Panc1 (cell line): ENCODE results near the gene ARHGEF7. TPM values are rescaled to one million over a fixed set of nuclear protein-coding genes. Genes with fewer than 3 reads are reported as not detected.

Source experiments
- ATAC-seq: fragments of 200-7000 bp; cut with Tn5 transposase; 2 replicates; pipeline ENCODE4 v1.9.1; 2020; ENCODE audit warnings: mild to moderate bottlenecking, moderate library complexity
- BruUV-seq: library from RNA; stranded (reverse); fragments of 400-500 nt; replicated peaks from 2 replicates; lab custom pipeline; 2021; lab: Mats Ljungman, UMichigan
- CTCF ChIA-PET: fragments of 300-600 bp; sonication (Branson Sonifier 250); formaldehyde crosslinking; loops from one replicate; lab custom pipeline; 2022; ENCODE audit warnings: antibody characterized with exemption; lab: Charles Lee
- POLR2A ChIA-PET: fragments of 300-600 bp; sonication (Branson Sonifier 250); formaldehyde crosslinking; loops from one replicate; lab custom pipeline; 2022; ENCODE audit warnings: antibody characterized with exemption; lab: Charles Lee
- DNase-seq: peaks from one replicate; pipeline ENCODE4 v3.0.0-alpha.2; 2010; ENCODE audit warnings: low read depth, low spot score
- H3K27ac ChIP-seq: 2 replicates; pipeline ENCODE4 v1.5.1; 2011; ENCODE audit warnings: mild to moderate bottlenecking, low read length, inconsistent platforms
- H3K27me3 ChIP-seq: fragments of 200-500 bp; sonication (Bioruptor generic); 2 replicates; pipeline ENCODE4 v1.6.0; 2014; ENCODE audit warnings: low read length, inconsistent platforms; ENCODE audit not compliant: control insufficient read depth, insufficient read depth
- H3K36me3 ChIP-seq: fragments of 200-500 bp; sonication (Bioruptor generic); 2 replicates; pipeline ENCODE4 v1.5.1; 2014; ENCODE audit warnings: inconsistent platforms, mild to moderate bottlenecking, low read length, moderate library complexity; ENCODE audit not compliant: control insufficient read depth, insufficient read depth
- H3K4me1 ChIP-seq: 2 replicates; pipeline ENCODE4 v1.5.1; 2011; ENCODE audit warnings: inconsistent platforms, mild to moderate bottlenecking, low read length, moderate library complexity; ENCODE audit not compliant: control insufficient read depth, insufficient read depth
- H3K4me3 ChIP-seq, 2 experiments: 2 replicates each; pipeline ENCODE4 v1.5.1; 2011 to 2012; ENCODE audit warnings: low read depth in 2 of 2, low read length in 2 of 2, mild to moderate bottlenecking in 2 of 2, inconsistent platforms in 1 of 2, moderate library complexity in 1 of 2
- H3K9me3 ChIP-seq: fragments of 200-500 bp; sonication (Bioruptor generic); 2 replicates; pipeline ENCODE4 v1.5.1; 2014; ENCODE audit warnings: low read depth, mild to moderate bottlenecking, inconsistent platforms, low read length, moderate library complexity; ENCODE audit not compliant: control insufficient read depth, insufficient read depth
- POLR2AphosphoS5 ChIP-seq: IDR thresholded peaks from 2 replicates; pipeline ENCODE4 v1.6.1; 2012; ENCODE audit warnings: mild to moderate bottlenecking, low read depth, low read length, moderate library complexity
- SIN3A ChIP-seq: IDR thresholded peaks from 2 replicates; pipeline ENCODE4 v1.6.1; 2012; ENCODE audit warnings: low read depth, mild to moderate bottlenecking, low read length, moderate library complexity, borderline replicate concordance; ENCODE audit not compliant: insufficient read depth
- TCF7L2 ChIP-seq: IDR thresholded peaks from 2 replicates; pipeline ENCODE4 v1.6.1; 2011; ENCODE audit warnings: mild to moderate bottlenecking, low read depth, low read length, inconsistent platforms
- in situ Hi-C: cut with HindIII; loops from 2 replicates; pipeline ENCODE4 v1.10.0; 2016; ENCODE audit warnings: low sequenced_read_pairs, low pct_unique_long_range_greater_than_20kb
- intact Hi-C: fragments of 100-400 bp; cut with micrococcal nuclease; formaldehyde crosslinking; loops from one replicate; pipeline ENCODE4 v1.10.0; 2022; ENCODE audit not compliant: unreplicated experiment
- total RNA-seq: library from RNA; stranded (reverse); gene quantifications from one replicate; pipeline ENCODE4 v1.2.1, GENCODE V29; 2021; ENCODE audit not compliant: unreplicated experiment
- TF ChIP-seq, protein P1 (sequence below): fragments of 450-650 bp; IDR thresholded peaks from 2 replicates; pipeline ENCODE4 v1.5.1; 2017; ENCODE audit warnings: mild to moderate bottlenecking
- TF ChIP-seq, protein P2 (sequence below), 2 experiments: IDR thresholded peaks; 2 replicates each; pipeline ENCODE4 v1.6.1; 2011 to 2012; ENCODE audit warnings: low read depth in 2 of 2, control low read depth in 1 of 2, low read length in 1 of 2, mild to moderate bottlenecking in 1 of 2, moderate library complexity in 1 of 2; ENCODE audit not compliant: insufficient read depth in 1 of 2

Gene ARHGEF7
- total RNA-seq, 1 experiment from 2014 or later: 36.4 TPM

DNA sequence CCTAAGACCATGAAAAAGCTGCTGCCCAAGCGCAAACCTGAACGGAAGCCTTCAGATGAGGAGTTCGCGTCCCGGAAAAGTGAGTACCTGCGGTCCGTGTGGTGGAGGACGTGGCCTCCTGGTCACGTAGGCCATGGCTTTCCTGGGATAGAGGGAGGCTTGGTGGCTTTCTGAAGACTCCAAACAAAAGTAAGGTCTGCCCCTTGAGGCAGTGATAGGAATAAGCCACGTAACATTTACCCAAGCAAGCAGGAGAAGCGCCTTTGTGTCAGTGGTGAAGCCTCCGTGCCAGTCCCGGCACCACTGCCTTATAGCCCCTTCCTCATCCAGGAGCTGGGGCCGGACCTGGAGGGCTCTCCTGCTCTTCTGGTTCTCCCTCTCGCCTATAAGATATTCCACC, 171.1 kb downstream of the ARHGEF7 start:
- intact Hi-C loops: no loop called here
- H3K9me3 ChIP-seq: no peaks in the 10 kb centered on the region
- ATAC-seq (no peak), DNase-seq (no peak)
- no peaks in the 10 kb centered on the region for H3K27me3 ChIP-seq
- ChIA-PET CTCF (no interaction called here), POLR2A (no interaction called here)
- TF ChIP-seq SIN3A (no peak), TCF7L2 (no peak), POLR2AphosphoS5 (no peak)
- TF ChIP-seq, protein P1, sequence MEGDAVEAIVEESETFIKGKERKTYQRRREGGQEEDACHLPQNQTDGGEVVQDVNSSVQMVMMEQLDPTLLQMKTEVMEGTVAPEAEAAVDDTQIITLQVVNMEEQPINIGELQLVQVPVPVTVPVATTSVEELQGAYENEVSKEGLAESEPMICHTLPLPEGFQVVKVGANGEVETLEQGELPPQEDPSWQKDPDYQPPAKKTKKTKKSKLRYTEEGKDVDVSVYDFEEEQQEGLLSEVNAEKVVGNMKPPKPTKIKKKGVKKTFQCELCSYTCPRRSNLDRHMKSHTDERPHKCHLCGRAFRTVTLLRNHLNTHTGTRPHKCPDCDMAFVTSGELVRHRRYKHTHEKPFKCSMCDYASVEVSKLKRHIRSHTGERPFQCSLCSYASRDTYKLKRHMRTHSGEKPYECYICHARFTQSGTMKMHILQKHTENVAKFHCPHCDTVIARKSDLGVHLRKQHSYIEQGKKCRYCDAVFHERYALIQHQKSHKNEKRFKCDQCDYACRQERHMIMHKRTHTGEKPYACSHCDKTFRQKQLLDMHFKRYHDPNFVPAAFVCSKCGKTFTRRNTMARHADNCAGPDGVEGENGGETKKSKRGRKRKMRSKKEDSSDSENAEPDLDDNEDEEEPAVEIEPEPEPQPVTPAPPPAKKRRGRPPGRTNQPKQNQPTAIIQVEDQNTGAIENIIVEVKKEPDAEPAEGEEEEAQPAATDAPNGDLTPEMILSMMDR: no peak
- TF ChIP-seq, protein P2, sequence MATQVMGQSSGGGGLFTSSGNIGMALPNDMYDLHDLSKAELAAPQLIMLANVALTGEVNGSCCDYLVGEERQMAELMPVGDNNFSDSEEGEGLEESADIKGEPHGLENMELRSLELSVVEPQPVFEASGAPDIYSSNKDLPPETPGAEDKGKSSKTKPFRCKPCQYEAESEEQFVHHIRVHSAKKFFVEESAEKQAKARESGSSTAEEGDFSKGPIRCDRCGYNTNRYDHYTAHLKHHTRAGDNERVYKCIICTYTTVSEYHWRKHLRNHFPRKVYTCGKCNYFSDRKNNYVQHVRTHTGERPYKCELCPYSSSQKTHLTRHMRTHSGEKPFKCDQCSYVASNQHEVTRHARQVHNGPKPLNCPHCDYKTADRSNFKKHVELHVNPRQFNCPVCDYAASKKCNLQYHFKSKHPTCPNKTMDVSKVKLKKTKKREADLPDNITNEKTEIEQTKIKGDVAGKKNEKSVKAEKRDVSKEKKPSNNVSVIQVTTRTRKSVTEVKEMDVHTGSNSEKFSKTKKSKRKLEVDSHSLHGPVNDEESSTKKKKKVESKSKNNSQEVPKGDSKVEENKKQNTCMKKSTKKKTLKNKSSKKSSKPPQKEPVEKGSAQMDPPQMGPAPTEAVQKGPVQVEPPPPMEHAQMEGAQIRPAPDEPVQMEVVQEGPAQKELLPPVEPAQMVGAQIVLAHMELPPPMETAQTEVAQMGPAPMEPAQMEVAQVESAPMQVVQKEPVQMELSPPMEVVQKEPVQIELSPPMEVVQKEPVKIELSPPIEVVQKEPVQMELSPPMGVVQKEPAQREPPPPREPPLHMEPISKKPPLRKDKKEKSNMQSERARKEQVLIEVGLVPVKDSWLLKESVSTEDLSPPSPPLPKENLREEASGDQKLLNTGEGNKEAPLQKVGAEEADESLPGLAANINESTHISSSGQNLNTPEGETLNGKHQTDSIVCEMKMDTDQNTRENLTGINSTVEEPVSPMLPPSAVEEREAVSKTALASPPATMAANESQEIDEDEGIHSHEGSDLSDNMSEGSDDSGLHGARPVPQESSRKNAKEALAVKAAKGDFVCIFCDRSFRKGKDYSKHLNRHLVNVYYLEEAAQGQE (IDR thresholded peaks at IDR 0.05; ENCODE audit: insufficient read depth in 1 of 2, low read depth in 2 of 2, low read length in 1 of 2): no peak
- H3K36me3 ChIP-seq: peaks cover 2% of the 10 kb centered on the region; the same call in 1 of the 2 replicates
- no peaks in the 10 kb centered on the region for H3K4me1 ChIP-seq
- no peak overlapping the region for H3K4me3 ChIP-seq
- in situ Hi-C loops: no loop called here
- BruUV-seq: no TSS peak
- H3K27ac ChIP-seq: no peak overlapping the region

DNA sequence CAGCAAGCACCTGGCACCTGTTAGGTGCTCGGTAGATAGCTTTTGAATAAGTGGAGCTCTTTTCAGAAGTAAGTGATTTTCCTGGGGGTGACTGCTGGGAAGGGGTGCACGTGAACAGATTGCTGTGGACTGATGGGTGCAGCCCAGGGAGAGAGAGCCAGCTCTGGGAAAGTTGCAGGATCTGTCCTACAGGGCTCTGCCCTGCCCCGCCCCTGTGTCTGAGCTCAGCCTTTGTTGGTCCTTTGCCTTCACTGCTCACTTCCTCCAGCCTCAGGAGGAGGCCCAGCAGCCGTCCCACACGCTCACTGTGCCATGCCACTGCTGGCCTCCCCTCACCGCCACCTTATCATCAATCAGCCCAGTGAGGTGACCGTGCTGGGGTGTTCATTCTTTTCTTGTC, 171.6 kb downstream of the ARHGEF7 start:
- no TSS peak for BruUV-seq
- H3K9me3 ChIP-seq: no peaks in the 10 kb centered on the region
- H3K4me3 ChIP-seq: no peak overlapping the region
- POLR2A ChIA-PET: no interaction called here
- H3K36me3 ChIP-seq: peaks cover 2% of the 10 kb centered on the region; the same call in 1 of the 2 replicates
- in situ Hi-C loops: no loop called here
- intact Hi-C loops: no loop called here
- no peaks in the 10 kb centered on the region for H3K27me3 ChIP-seq
- no peaks in the 10 kb centered on the region for H3K4me1 ChIP-seq
- DNase-seq: no peak
- TF ChIP-seq, protein P1: no peak
- TF ChIP-seq SIN3A (no peak), TCF7L2 (no peak), POLR2AphosphoS5 (no peak)
- TF ChIP-seq, protein P2 (IDR thresholded peaks at IDR 0.05; ENCODE audit: insufficient read depth in 1 of 2, low read depth in 2 of 2, low read length in 1 of 2): no peak
- no peak overlapping the region for H3K27ac ChIP-seq
- no peak for ATAC-seq
- CTCF ChIA-PET: no interaction called here
